Ovary (tissue), 9 donors: ENCODE measurements around the gene SLC25A42. TPM values are rescaled to one million over a fixed set of nuclear protein-coding genes. Genes with fewer than 3 reads are reported as not detected.
A peak's percentile ranks its signal among the peaks of the same experiment; 100 is the strongest.

Source experiments
- DNase-seq, 5 donors: peaks; one replicate each; pipeline ENCODE4 v3.0.0-alpha.2; 2019 to 2020
- H3K27ac ChIP-seq, 2 donors: fragments of 200-600 bp; one replicate each; pipeline versions ENCODE4 v1.5.1 to v1.8.0; 2019 to 2022
- H3K27me3 ChIP-seq: fragments of 200-600 bp; one replicate; pipeline ENCODE4 v1.8.0; 2022
- H3K36me3 ChIP-seq: fragments of 200-600 bp; sonication (generic); one replicate; pipeline ENCODE4 v1.5.1; 2019
- H3K4me1 ChIP-seq: one replicate; pipeline ENCODE4 v1.8.1; 2013; ENCODE audit warnings: mild to moderate bottlenecking, moderate library complexity; ENCODE audit not compliant: insufficient read depth
- H3K4me3 ChIP-seq: fragments of 200-600 bp; sonication (generic); one replicate; pipeline ENCODE4 v1.5.1; 2017
- H3K9me3 ChIP-seq, 2 donors: fragments of 200-600 bp in 1 of 2; sonication (generic) in 1 of 2; one replicate each; pipeline versions ENCODE4 v1.5.1 to v1.8.1; 2013 to 2019; ENCODE audit warnings: mild to moderate bottlenecking in 1 of 2, moderate library complexity in 1 of 2
- EP300 ChIP-seq: sonication (generic); formaldehyde crosslinking; IDR thresholded peaks from one replicate; pipeline ENCODE4 v1.6.1; 2017; ENCODE audit warnings: antibody characterized with exemption
- POLR2A ChIP-seq: fragments of 450-650 bp; IDR thresholded peaks from one replicate; pipeline ENCODE4 v1.6.1; 2017; ENCODE audit warnings: antibody characterized with exemption, mild to moderate bottlenecking, moderate library complexity
- WGBS, 3 donors: extraction: QIAGEN DNeasy Blood & Tissue Kit in 1 of 3; methylation state at CpG; one replicate each; pipeline versions ENCODE4 v1.1.5 to v1.1.7; 2013 to 2017; 5-methylcytosine and 5-hydroxymethylcytosine counted together
- intact Hi-C, 4 donors: fragments of 100-400 bp; cut with DNase I; formaldehyde crosslinking; loops; one replicate each; pipeline versions ENCODE4 v1.11.0 to v1.15.1; 2022 to 2023
- polyA plus RNA-seq, 2 donors: library from polyadenylated mRNA; stranded (reverse); fragments of 200-250 nt in 1 of 2; fragments of 350-450 nt in 1 of 2; fragmentation: Illumina TruSeq in 1 of 2; extraction: RNeasy Lipid Tissue Mini Kit (QIAGEN cat#74804) in 1 of 2; gene quantifications; one replicate each; pipeline ENCODE4 v1.2.3, GENCODE V29; 2013 to 2014
- total RNA-seq, 7 donors: library from RNA; depleted of rRNA in 2 of 7; stranded (reverse); fragments of >200 nt in 2 of 7; fragmentation: NEBNext Ultra II Directional in 3 of 7; extraction: Animal tissue kit (Norgen Biotek cat#: 25700) in 3 of 7; gene quantifications; one replicate each; pipeline versions ENCODE4 v1.1.0 to v1.2.4, GENCODE V29; 2016 to 2023
- TF ChIP-seq, protein P1 (sequence below), 3 donors: fragments of 450-650 bp in 2 of 3; fragments of 200-600 bp in 1 of 3; IDR thresholded peaks; one replicate each; pipeline versions ENCODE4 v1.5.1 to v1.8.0; 2016 to 2022; ENCODE audit warnings: antibody characterized with exemption in 3 of 3, mild to moderate bottlenecking in 1 of 3
- donor health status: DM: no; HTN: no; CAD: no; lungs with moderate emphysema.
- donor health status: DM: no; HTN: no; CAD: no.
- donor health status: Bipolar disorder and iron deficiency.
- donor health status: DM: yes; HTN: yes; CAD: no.
- donor health status: DM: no; HTN: no; CAD: no.
- donor health status: DM: yes; HTN: yes; CAD: no.

Gene SLC25A42
- total and polyA plus RNA-seq, 9 donors: 6.5 to 34.3 (median 21.1) TPM

DNA sequence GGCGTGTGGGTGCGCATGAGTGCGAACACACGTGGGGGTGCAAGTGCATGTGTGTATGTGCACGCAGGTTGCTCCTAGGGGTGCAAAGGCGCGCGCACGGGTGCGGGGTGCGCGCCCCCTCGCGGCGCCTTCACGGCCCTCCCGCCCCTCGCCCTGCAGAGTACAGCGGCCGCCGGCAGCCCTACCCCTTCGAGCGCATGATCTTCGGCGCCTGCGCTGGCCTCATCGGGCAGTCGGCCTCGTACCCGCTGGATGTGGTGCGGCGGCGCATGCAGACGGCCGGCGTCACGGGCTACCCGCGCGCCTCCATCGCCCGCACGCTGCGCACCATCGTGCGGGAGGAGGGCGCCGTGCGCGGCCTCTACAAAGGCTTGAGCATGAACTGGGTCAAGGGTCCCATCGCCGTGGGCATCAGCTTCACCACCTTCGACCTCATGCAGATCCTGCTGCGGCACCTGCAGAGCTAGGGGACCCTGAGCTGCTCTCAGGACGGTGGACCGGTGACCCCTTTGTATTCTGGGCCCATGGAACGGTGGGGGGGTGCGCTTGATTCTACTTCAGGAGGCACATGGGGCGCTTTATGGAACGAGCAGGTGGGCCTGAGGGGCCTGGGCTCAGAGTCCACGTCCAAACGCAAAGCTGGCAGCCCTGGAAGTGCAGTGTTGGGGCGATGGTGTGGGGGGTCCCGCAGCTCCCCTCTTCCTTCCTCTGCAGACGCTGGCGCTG is 46.8 kb downstream of the SLC25A42 start:
- intact Hi-C loops: no loop called here
- Histone ChIP-seq H3K9me3 (no peaks in the 10 kb centered on the region), H3K27ac (no peak overlapping the region), H3K27me3 (no peaks in the 10 kb centered on the region), H3K36me3 (no peaks in the 10 kb centered on the region), H3K4me3 (no peak overlapping the region), H3K4me1 (peaks cover 17% of the 10 kb centered on the region)
- 25 to 39% (median 30%) methylated on average over 51 to 66 of the region's 66 CpGs for WGBS, 3 donors
- DNase-seq: peak in 4 of 5 donors; percentile 39 to 66 (median 51)
- TF ChIP-seq, protein P1, sequence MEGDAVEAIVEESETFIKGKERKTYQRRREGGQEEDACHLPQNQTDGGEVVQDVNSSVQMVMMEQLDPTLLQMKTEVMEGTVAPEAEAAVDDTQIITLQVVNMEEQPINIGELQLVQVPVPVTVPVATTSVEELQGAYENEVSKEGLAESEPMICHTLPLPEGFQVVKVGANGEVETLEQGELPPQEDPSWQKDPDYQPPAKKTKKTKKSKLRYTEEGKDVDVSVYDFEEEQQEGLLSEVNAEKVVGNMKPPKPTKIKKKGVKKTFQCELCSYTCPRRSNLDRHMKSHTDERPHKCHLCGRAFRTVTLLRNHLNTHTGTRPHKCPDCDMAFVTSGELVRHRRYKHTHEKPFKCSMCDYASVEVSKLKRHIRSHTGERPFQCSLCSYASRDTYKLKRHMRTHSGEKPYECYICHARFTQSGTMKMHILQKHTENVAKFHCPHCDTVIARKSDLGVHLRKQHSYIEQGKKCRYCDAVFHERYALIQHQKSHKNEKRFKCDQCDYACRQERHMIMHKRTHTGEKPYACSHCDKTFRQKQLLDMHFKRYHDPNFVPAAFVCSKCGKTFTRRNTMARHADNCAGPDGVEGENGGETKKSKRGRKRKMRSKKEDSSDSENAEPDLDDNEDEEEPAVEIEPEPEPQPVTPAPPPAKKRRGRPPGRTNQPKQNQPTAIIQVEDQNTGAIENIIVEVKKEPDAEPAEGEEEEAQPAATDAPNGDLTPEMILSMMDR (IDR thresholded peaks at IDR 0.05): peak in 1 of 3 donors; percentile 48
- no peak for TF ChIP-seq POLR2A

DNA sequence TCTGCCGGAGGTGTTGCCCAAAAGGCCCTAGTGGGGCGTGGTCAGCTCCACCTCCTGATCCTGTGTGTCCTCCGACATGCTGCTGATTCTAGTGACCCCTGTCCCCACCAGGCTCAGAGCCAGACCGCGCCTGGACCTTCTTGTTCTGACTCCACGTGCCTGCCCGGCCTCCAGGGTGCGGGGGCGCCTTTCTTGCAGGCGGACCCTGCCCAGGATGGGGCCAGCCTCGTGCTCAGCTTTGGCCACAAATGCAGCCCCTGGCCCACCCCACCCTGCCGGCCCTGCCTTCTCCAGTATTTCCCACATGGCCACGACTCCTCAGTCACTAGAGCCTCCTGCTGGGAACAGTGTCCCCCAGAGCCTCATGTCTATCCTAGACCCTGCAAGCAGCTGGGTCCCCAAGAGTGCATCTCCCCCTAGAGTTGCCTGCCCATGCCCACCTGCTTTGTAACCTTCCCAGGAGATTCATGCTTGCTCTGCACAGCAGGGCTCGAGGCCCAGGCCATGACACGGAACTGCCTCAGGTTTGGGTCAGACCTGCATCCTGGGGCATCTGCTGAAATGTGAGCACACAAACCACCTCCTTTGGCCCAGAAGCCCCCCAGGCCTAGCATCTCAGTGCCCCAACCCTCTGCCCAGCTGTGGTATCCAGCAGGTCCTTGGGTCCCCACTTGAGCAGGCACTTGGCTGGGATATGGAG is 47.5 kb downstream of the SLC25A42 start:
- peak in 3 of 5 donors; percentile 30 to 55 (median 49) for DNase-seq
- Histone ChIP-seq H3K9me3 (no peaks in the 10 kb centered on the region), H3K27ac (no peak overlapping the region), H3K36me3 (no peaks in the 10 kb centered on the region), H3K4me1 (peaks cover 14% of the 10 kb centered on the region), H3K4me3 (no peak overlapping the region), H3K27me3 (no peaks in the 10 kb centered on the region)
- WGBS, 3 donors: 75 to 79% (median 76%) methylated on average over 15 of the region's 15 CpGs
- TF ChIP-seq EP300 (no peak), POLR2A (no peak)
- TF ChIP-seq, protein P1 (IDR thresholded peaks at IDR 0.05): no peak
- intact Hi-C loops: no loop called here

DNA sequence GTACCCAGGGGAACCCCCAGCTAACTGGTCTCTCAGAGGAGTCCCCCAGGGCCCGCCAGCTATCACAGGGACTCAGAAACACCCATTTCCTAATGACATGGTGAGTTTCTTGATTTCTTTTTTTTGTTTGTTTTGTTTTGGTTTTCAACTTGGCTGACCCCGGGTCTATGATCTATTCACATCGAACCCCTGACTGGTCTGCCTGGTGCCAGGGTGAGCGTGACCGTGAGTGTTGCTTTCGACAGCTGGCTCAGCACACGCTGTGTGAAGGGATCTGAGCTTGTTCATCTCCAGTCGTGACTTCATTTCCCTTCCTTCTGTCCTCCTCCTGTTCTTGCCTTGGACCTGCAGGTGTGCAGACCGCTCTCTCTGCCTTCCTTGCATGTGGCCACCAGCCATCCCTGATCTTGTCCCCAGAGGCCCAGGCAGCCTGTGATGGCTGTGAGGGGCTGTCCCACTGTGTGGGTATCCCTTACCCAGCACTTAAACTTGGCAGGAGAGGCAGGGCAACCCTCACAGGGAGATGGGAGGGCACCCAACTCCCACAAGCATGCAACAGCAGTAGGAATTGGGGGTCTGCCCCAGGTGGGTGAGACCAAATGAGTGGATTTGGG is 48.3 kb downstream of the SLC25A42 start:
- TF ChIP-seq, protein P1 (IDR thresholded peaks at IDR 0.05): no peak
- TF ChIP-seq POLR2A: no peak
- TF ChIP-seq EP300: no peak
- intact Hi-C loops: no loop called here
- Histone ChIP-seq H3K4me3 (no peak overlapping the region), H3K27ac (no peak overlapping the region), H3K36me3 (no peaks in the 10 kb centered on the region), H3K27me3 (no peaks in the 10 kb centered on the region), H3K4me1 (peaks cover 14% of the 10 kb centered on the region), H3K9me3 (no peaks in the 10 kb centered on the region)
- WGBS, 3 donors: 65 to 78% (median 76%) methylated on average over 9 of the region's 9 CpGs
- DNase-seq: no peak

DNA sequence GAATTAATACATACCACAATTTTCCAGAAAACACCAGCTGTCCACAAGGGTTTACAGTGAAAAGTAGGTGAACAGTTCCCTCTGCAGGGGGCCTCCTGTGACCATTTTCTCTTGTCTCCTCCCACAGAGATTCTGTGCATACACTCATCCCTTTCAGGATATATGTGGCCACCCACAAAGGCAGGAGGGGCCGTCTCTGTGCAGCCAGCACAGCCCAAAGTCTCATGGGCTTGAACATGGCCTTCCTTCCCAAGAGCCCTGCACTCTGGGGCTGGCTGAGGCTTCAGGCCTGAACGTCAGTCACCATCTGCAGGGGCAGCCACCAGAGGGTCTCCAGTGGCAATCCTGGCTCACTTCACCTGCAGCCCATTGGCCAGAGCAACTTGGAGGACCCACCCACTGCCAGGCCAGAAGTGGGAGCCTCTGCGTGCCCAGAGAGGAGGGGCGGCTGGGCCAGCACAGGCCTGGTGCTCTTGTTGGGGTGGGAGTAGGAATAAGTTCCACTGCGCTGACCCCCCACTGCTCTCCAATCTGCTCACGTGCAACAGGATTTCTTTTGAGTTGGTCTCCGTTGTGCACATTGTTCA is 49.3 kb downstream of the SLC25A42 start:
- Histone ChIP-seq H3K4me3 (no peak overlapping the region), H3K36me3 (no peaks in the 10 kb centered on the region), H3K27ac (no peak overlapping the region), H3K27me3 (no peaks in the 10 kb centered on the region), H3K9me3 (no peaks in the 10 kb centered on the region), H3K4me1 (peaks cover 14% of the 10 kb centered on the region)
- no peak for DNase-seq
- no peak for TF ChIP-seq POLR2A
- no peak for TF ChIP-seq EP300
- TF ChIP-seq, protein P1 (IDR thresholded peaks at IDR 0.05): no peak
- 28 to 38% (median 32%) methylated on average over 7 of the region's 7 CpGs for WGBS, 3 donors
- intact Hi-C loops: no loop called here
